Uterus (tissue), 4 donors: ENCODE data around the gene HDGFL2. TPM values are rescaled to one million over a fixed set of nuclear protein-coding genes. Genes with fewer than 3 reads are reported as not detected.
A peak's percentile ranks its signal among the peaks of the same experiment; 100 is the strongest.

ENCODE experiments used
- DNase-seq, 2 donors: peaks; one replicate each; pipeline ENCODE4 v3.0.0-alpha.2; 2019 to 2020
- H3K27ac ChIP-seq, 2 donors: fragments of 200-600 bp; sonication (generic); 1 replicate in 1 of 2; 2 replicates in 1 of 2; pipeline ENCODE4 v1.5.1; 2016 to 2018
- H3K27me3 ChIP-seq, 2 donors: fragments of 200-600 bp; sonication (generic); one replicate each; pipeline ENCODE4 v1.5.1; 2018 to 2019; ENCODE audit warnings: control low read depth in 1 of 2
- H3K36me3 ChIP-seq, 2 donors: fragments of 200-600 bp; sonication (generic); one replicate each; pipeline ENCODE4 v1.5.1; 2019; ENCODE audit warnings: control low read depth in 1 of 2
- H3K4me1 ChIP-seq, 2 donors: fragments of 200-600 bp; sonication (generic); one replicate each; pipeline ENCODE4 v1.5.1; 2018 to 2019; ENCODE audit warnings: control low read depth in 1 of 2
- H3K4me3 ChIP-seq, 2 donors: fragments of 200-600 bp; sonication (generic); 1 replicate in 1 of 2; 2 replicates in 1 of 2; pipeline ENCODE4 v1.5.1; 2018 to 2019; ENCODE audit warnings: mild to moderate bottlenecking in 1 of 2
- H3K9me3 ChIP-seq, 2 donors: fragments of 200-600 bp; sonication (generic); one replicate each; pipeline ENCODE4 v1.5.1; 2019; ENCODE audit warnings: control low read depth in 1 of 2
- POLR2A ChIP-seq, 2 donors: fragments of 450-650 bp; IDR thresholded peaks; one replicate each; pipeline ENCODE4 v1.6.1; 2016; ENCODE audit warnings: antibody characterized with exemption in 2 of 2, mild to moderate bottlenecking in 1 of 2, moderate library complexity in 1 of 2
- intact Hi-C: fragments of 100-400 bp; cut with DNase I; formaldehyde crosslinking; loops from one replicate; pipeline ENCODE4 v1.15.1; 2023; ENCODE audit warnings: low total_unique reads
- total RNA-seq, 4 donors: library from RNA; depleted of rRNA in 3 of 4; stranded (reverse); fragments of >200 nt in 3 of 4; gene quantifications; one replicate each; pipeline versions ENCODE4 v1.1.0 to v1.2.4, GENCODE V29; 2014 to 2023
- TF ChIP-seq, protein P1 (sequence below), 4 experiments: fragments of 200-600 bp in 2 of 4; fragments of 450-650 bp in 2 of 4; sonication (generic) in 2 of 4; IDR thresholded peaks; one replicate each; pipeline ENCODE4 v1.5.1; 2016 to 2019; ENCODE audit warnings: antibody characterized with exemption in 4 of 4, mild to moderate bottlenecking in 2 of 4, moderate library complexity in 1 of 4
- donor health status: DM: yes; HTN: yes; CAD: no.

HDGFL2 gene
- total RNA-seq, 4 donors from 2014 or later = 8.5 to 65.8 (median 34.8) TPM

DNA sequence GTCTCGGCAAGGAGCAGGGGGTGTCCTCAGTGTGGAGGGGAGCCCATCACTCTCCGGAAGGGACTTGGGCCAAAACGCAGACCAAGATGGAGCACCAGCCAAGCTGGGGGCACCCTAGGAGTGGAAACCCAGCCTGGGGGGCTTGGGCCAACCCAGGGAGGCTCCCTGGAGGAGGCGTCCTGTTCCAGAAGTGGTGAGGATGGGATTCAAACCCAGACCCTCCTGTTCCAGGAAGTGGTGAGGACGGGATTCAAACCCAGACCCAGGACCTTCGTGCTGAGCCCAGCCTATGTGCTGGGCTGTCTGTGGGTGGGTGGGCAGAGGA is 47.0 kb downstream of the HDGFL2 start:
- Histone ChIP-seq H3K9me3 (no peaks in the 10 kb centered on the region), H3K4me1 (peaks cover 0 to 14% of the 10 kb centered on the region in 2 donors), H3K27me3 (no peaks in the 10 kb centered on the region), H3K27ac (peak overlapping the region; percentile 85 to 92), H3K4me3 (no peak overlapping the region), H3K36me3 (no peaks in the 10 kb centered on the region)
- DNase-seq = no peak
- intact Hi-C loops = no loop called here
- TF ChIP-seq, protein P1, sequence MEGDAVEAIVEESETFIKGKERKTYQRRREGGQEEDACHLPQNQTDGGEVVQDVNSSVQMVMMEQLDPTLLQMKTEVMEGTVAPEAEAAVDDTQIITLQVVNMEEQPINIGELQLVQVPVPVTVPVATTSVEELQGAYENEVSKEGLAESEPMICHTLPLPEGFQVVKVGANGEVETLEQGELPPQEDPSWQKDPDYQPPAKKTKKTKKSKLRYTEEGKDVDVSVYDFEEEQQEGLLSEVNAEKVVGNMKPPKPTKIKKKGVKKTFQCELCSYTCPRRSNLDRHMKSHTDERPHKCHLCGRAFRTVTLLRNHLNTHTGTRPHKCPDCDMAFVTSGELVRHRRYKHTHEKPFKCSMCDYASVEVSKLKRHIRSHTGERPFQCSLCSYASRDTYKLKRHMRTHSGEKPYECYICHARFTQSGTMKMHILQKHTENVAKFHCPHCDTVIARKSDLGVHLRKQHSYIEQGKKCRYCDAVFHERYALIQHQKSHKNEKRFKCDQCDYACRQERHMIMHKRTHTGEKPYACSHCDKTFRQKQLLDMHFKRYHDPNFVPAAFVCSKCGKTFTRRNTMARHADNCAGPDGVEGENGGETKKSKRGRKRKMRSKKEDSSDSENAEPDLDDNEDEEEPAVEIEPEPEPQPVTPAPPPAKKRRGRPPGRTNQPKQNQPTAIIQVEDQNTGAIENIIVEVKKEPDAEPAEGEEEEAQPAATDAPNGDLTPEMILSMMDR (IDR thresholded peaks at IDR 0.05) = no peak
- TF ChIP-seq POLR2A (IDR thresholded peaks at IDR 0.05) = no peak

DNA sequence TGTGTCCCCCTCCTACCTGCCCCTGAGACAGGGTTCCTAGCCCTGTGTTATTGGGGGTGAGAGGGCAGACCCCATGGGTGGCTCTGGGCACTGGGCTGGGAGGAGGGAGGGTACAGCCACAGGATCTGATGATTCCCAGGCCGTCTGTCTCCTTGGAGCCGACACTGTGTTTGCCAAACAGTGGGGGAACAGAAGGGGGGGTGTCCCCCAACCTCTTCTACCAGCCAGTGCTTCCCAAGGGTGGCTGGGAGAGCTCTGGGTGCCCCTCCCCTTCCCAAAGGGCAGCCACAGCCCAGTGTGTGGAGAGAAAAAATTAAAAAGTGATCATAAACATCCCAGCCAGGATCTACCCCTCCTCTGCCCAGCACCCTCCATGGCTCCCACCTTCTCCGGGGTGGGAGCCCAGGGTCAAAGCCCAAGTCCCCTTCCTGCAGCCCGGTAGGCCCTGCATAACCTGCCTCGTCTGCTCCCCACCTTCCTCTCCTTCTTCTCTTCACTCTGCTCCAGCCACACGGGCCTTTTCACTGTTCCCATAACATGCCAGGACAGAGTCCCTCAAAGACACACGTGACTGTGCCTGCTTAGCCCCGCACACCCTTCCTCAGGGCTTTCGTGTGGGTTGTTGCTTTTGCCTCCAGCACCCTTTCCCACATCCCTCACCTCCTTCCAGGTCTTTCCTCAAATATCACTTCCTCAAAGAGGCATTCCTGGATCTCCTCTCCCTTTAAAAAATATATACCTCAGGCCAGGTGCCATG is 47.6 kb downstream of the HDGFL2 start:
- H3K27me3 ChIP-seq = no peaks in the 10 kb centered on the region
- H3K4me3 ChIP-seq = no peak overlapping the region
- intact Hi-C loops = no loop called here
- H3K4me1 ChIP-seq = peaks cover 0 to 14% of the 10 kb centered on the region in 2 donors
- no peaks in the 10 kb centered on the region for H3K36me3 ChIP-seq
- peak overlapping the region; percentile 85 to 92 for H3K27ac ChIP-seq
- DNase-seq = peak; percentile 77 to 84
- TF ChIP-seq, protein P1 (IDR thresholded peaks at IDR 0.05) = no peak
- TF ChIP-seq POLR2A (IDR thresholded peaks at IDR 0.05) = no peak
- no peaks in the 10 kb centered on the region for H3K9me3 ChIP-seq

DNA sequence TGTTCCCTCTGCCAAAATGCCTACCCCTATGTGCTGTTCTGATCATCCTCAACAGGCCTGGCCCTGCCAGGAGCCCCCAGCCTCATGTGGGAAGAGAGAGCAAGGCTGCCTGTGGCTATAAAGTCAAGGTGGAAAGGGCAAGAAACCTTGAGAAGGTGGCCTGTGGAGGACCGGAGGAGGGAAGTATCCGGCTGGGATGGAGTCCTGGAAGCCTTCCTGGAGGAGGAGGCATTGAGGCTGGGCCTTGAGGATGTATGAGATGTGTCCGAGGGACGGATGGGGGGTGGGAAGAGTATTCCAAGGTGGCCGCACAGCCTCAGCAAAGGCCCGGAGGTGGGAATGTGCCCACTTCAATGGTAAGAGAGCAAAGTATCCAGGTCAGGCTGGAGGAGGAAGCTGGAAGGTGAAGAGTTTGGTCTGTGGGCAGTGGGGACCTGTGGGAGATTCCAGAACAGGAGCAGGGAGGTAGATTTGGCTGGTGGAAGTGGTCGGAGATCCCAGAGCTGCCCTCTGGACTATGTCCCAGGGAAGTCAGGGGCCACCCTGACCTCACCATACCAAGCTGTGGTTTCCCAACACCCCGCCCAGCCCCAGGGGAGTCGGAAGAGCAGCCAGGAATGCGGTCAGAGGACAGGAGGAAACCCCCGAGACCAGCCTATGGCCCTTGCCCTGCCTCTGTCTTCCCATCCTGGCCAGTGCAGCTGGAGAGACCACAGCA is 49.2 kb downstream of the HDGFL2 start:
- TF ChIP-seq, protein P1 (IDR thresholded peaks at IDR 0.05) = no peak
- no peak for TF ChIP-seq POLR2A (IDR thresholded peaks at IDR 0.05)
- Histone ChIP-seq H3K9me3 (no peaks in the 10 kb centered on the region), H3K4me1 (peaks cover 0 to 14% of the 10 kb centered on the region in 2 donors), H3K27me3 (no peaks in the 10 kb centered on the region), H3K4me3 (no peak overlapping the region), H3K27ac (peak overlapping the region in 1 of 2 donors; percentile 10), H3K36me3 (no peaks in the 10 kb centered on the region)
- intact Hi-C loops = no loop called here
- DNase-seq = no peak

DNA sequence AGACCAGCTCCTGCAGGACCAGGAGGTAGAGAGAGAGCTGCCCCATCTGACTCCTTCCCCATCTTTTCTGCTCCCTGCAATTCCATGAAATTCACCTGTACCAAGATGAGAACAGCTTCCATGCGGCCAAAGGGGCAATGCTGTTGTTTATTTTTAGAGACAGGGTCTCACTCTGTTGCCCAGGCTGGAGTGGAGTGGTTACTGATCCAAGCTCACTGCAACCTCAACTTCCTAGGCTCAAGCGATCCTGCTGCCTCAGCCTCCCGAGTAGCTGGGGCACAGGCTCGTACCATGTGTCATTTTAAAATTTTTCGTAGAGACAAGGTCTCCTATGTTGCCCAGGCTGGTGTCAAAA is 49.8 kb downstream of the HDGFL2 start:
- H3K27me3 ChIP-seq = no peaks in the 10 kb centered on the region
- no peak overlapping the region for H3K4me3 ChIP-seq
- H3K4me1 ChIP-seq = peaks cover 0 to 14% of the 10 kb centered on the region in 2 donors
- DNase-seq = no peak
- H3K27ac ChIP-seq = no peak overlapping the region
- intact Hi-C loops = no loop called here
- H3K36me3 ChIP-seq = no peaks in the 10 kb centered on the region
- TF ChIP-seq POLR2A (IDR thresholded peaks at IDR 0.05) = no peak
- TF ChIP-seq, protein P1 (IDR thresholded peaks at IDR 0.05) = no peak
- H3K9me3 ChIP-seq = no peaks in the 10 kb centered on the region

DNA sequence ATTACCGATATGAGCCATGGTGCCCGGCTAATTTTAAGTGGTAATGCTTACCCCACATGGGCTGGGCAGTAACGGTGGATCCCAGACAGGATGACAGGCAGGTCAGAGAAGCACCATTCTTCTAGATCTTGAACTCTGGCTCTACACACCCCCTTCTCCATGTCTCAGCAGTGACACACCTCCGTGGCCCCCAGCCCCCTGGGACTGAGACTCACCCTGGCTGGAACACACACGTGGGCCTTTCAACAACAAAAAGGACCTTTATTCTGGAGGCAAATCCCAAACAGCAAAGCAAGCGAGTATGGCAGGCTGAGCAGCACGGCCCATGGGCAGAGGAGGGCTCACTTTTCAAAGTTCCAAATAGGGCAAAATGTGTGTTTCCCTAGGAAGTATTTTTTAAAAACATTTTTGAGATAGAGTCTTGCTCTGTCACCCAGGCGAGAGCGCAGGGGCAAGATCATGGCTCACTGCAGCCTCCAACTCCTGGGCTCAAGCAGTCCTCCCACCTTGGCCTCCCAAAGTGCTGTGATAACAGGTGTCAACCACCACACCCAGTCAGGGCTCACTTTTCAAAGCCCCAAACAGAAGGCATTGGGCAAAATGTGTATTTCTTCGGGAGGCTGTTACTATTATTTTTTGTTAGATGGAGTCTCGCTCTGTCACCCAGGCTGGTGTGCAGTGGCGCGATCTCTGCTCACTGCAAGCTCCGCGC is 50.4 kb downstream of the HDGFL2 start:
- Histone ChIP-seq H3K36me3 (no peaks in the 10 kb centered on the region), H3K4me1 (peaks cover 0 to 14% of the 10 kb centered on the region in 2 donors), H3K27ac (no peak overlapping the region), H3K4me3 (no peak overlapping the region), H3K9me3 (no peaks in the 10 kb centered on the region), H3K27me3 (no peaks in the 10 kb centered on the region)
- TF ChIP-seq POLR2A (IDR thresholded peaks at IDR 0.05) = no peak
- intact Hi-C loops = no loop called here
- no peak for DNase-seq
